Posterior cingulate gyrus (tissue), 11 donors: ENCODE data around the gene PERM1.
A peak's percentile ranks its signal among the peaks of the same experiment; 100 is the strongest.
"Not testable (repeated sequence)": the region's sequence is repeated elsewhere in the genome, so short reads cannot be mapped to it uniquely, and the experiment has no call there.

Experiments used
- DNase-seq, 10 donors: peaks; one replicate each; pipeline versions ENCODE4 v3.0.0 to v3.0.0-alpha.2; 2020 to 2021; ENCODE audit warnings: mixed read lengths in 3 of 10
- intact Hi-C: fragments of 100-400 bp; cut with DNase I; formaldehyde crosslinking; loops from one replicate; pipeline ENCODE4 v1.15.1; 2023

The PERM1 gene

GRCh38 chr1:999725-1000356, 17.9 kb upstream of the PERM1 start, which contains the start of gene HES4:
Gene HES4 (minus strand): TSS chr1:1000097. CDS start chr1:999973, 124 bp downstream.
- peak in 9 of 10 donors; percentile 54 to 95 (median 75) for DNase-seq
- intact Hi-C loops: loop anchor here (5.0 kb wide), 1 partner anchor 98 kb away; no protein-coding TSS in a partner anchor

- intact Hi-C loops: no loop called here
- peak in 1 of 10 donors; percentile 85 for DNase-seq
These were observed 17.3 kb upstream of the PERM1 start for GRCh38 chr1:998995-999724.

- intact Hi-C loops: no loop called here
These were observed 16.8 kb upstream of the PERM1 start for GRCh38 chr1:998745-998994.

GRCh38 chr1:997993-998744, 16.3 kb upstream of the PERM1 start:
- intact Hi-C loops: no loop called here

More at GRCh38 chr1:998745-998994, 16.8 kb upstream of the PERM1 start:
- no peak for DNase-seq

GRCh38 chr1:997713-997992, 15.8 kb upstream of the PERM1 start:
- peak in 1 of 10 donors; percentile 69 for DNase-seq
- intact Hi-C loops: no loop called here

More at GRCh38 chr1:997993-998744, 16.3 kb upstream of the PERM1 start:
- peak in 2 of 10 donors; percentile 76 to 83 for DNase-seq

- peak in 1 of 10 donors; percentile 72 for DNase-seq
- intact Hi-C loops: no loop called here
These were observed 15.2 kb upstream of the PERM1 start for GRCh38 chr1:996851-997712.

GRCh38 chr1:995665-996633, 14.1 kb upstream of the PERM1 start:
- intact Hi-C loops: no loop called here
- peak in 1 of 10 donors; percentile 80 for DNase-seq

- DNase-seq: peak in 1 of 10 donors; percentile 67
- intact Hi-C loops: not testable (repeated sequence)
These were observed 12.7 kb upstream of the PERM1 start for GRCh38 chr1:994546-994945.

GRCh38 chr1:993379-993995, 11.6 kb upstream of the PERM1 start:
- peak in 1 of 10 donors; percentile 62 for DNase-seq
- intact Hi-C loops: no loop called here

- intact Hi-C loops: no loop called here
- no peak for DNase-seq
These were observed 10.5 kb upstream of the PERM1 start for GRCh38 chr1:992362-992761.

- DNase-seq: peak in 1 of 10 donors; percentile 32
- intact Hi-C loops: no loop called here
These were observed 10.0 kb upstream of the PERM1 start for GRCh38 chr1:991895-992294.

- DNase-seq, intact Hi-C loops: not testable (repeated sequence)
These were observed 9.4 kb upstream of the PERM1 start for GRCh38 chr1:991275-991674.

- intact Hi-C loops, DNase-seq: not testable (repeated sequence)
These were observed 6.2 kb upstream of the PERM1 start for GRCh38 chr1:988061-988460.

GRCh38 chr1:985126-985525, 3.2 kb upstream of the PERM1 start:
- intact Hi-C loops: loop anchor here (2.0 kb wide), 1 partner anchor 78 kb away; no protein-coding TSS in a partner anchor
- peak in 1 of 10 donors; percentile 61 for DNase-seq

GRCh38 chr1:984476-984814, 2.6 kb upstream of the PERM1 start:
- intact Hi-C loops: loop anchor here (1.0 to 2.0 kb wide), 2 partner anchors 17 to 78 kb away; no protein-coding TSS in a partner anchor
- DNase-seq: peak in 1 of 10 donors; percentile 35

- DNase-seq: peak in 4 of 10 donors; percentile 50 to 92 (median 64)
- intact Hi-C loops: loop anchor here (1.0 to 2.0 kb wide), 2 partner anchors 17 to 79 kb away; no protein-coding TSS in a partner anchor
These were observed 2.0 kb upstream of the PERM1 start for GRCh38 chr1:983798-984475.

GRCh38 chr1:982765-983436, 1.0 kb upstream of the PERM1 start:
- intact Hi-C loops: no loop called here
- DNase-seq: peak in 1 of 10 donors; percentile 81
